Astrocyte (in vitro differentiated cells and primary cell): ENCODE results near the gene NFIA. TPM values are rescaled to one million over a fixed set of nuclear protein-coding genes. Genes with fewer than 3 reads are reported as not detected.

Experiments used
- DNase-seq: peaks from one replicate; pipeline ENCODE4 v3.0.0-alpha.2; 2010; ENCODE audit warnings: low read depth
- FAIRE-seq: peaks from 2 replicates; lab custom pipeline; 2011; peaks lifted over from hg19 to GRCh38; lab: Jason Lieb, UNC
- H2AFZ ChIP-seq: 2 replicates; pipeline ENCODE4 v1.6.0; 2012; ENCODE audit warnings: low read depth, low read length, inconsistent platforms
- H3K27ac ChIP-seq: 2 replicates; pipeline ENCODE4 v1.5.1; 2011; ENCODE audit warnings: low read depth, low read length, inconsistent platforms
- H3K27me3 ChIP-seq: 2 replicates; pipeline ENCODE4 v1.6.0; 2011; ENCODE audit warnings: low read length, inconsistent platforms; ENCODE audit not compliant: insufficient read depth
- H3K36me3 ChIP-seq: 2 replicates; pipeline ENCODE4 v1.5.1; 2011; ENCODE audit warnings: low read length, inconsistent platforms; ENCODE audit not compliant: insufficient read depth
- H3K4me1 ChIP-seq: 2 replicates; pipeline ENCODE4 v1.5.1; 2011; ENCODE audit warnings: low read length, inconsistent platforms; ENCODE audit not compliant: insufficient read depth
- H3K4me2 ChIP-seq: 2 replicates; pipeline ENCODE4 v1.6.0; 2012; ENCODE audit warnings: low read length, inconsistent platforms
- H3K4me3 ChIP-seq: 2 replicates; pipeline ENCODE4 v1.5.1; 2011; ENCODE audit warnings: low read depth, mild to moderate bottlenecking, low read length, inconsistent platforms; ENCODE audit not compliant: insufficient read depth
- H3K79me2 ChIP-seq: 2 replicates; pipeline ENCODE4 v1.6.0; 2012; ENCODE audit warnings: mild to moderate bottlenecking, low read length, inconsistent platforms; ENCODE audit not compliant: insufficient read depth
- H3K9ac ChIP-seq: 2 replicates; pipeline ENCODE4 v1.6.0; 2012; ENCODE audit warnings: mild to moderate bottlenecking, low read length, inconsistent platforms
- H3K9me3 ChIP-seq: 2 replicates; pipeline ENCODE4 v1.5.1; 2012; ENCODE audit warnings: low read depth, mild to moderate bottlenecking, low read length, inconsistent platforms; ENCODE audit not compliant: insufficient read depth
- H4K20me1 ChIP-seq: 2 replicates; pipeline ENCODE4 v1.6.0; 2012; ENCODE audit warnings: low read length, inconsistent platforms; ENCODE audit not compliant: insufficient read depth
- H3K27ac Mint-ChIP-seq: one replicate; pipeline ENCODE4 v1.8.0; 2021; ENCODE audit warnings: mild to moderate bottlenecking, mixed read lengths; ENCODE audit not compliant: unreplicated experiment
- H3K27me3 Mint-ChIP-seq: one replicate; pipeline ENCODE4 v1.8.0; 2021; ENCODE audit warnings: low read depth, mixed read lengths; ENCODE audit not compliant: unreplicated experiment
- H3K36me3 Mint-ChIP-seq: one replicate; pipeline ENCODE4 v1.8.0; 2021; ENCODE audit warnings: low read depth, mixed read lengths; ENCODE audit not compliant: unreplicated experiment
- H3K4me1 Mint-ChIP-seq: one replicate; pipeline ENCODE4 v1.8.0; 2021; ENCODE audit warnings: low read depth, mixed read lengths; ENCODE audit not compliant: unreplicated experiment
- H3K4me3 Mint-ChIP-seq: one replicate; pipeline ENCODE4 v1.8.0; 2021; ENCODE audit warnings: mild to moderate bottlenecking, moderate library complexity, mixed read lengths; ENCODE audit not compliant: unreplicated experiment
- H3K9me3 Mint-ChIP-seq: one replicate; pipeline ENCODE4 v1.8.0; 2021; ENCODE audit warnings: mild to moderate bottlenecking, mixed read lengths; ENCODE audit not compliant: unreplicated experiment
- CTCF ChIP-seq: IDR thresholded peaks from 2 replicates; pipeline ENCODE4 v1.5.1; 2011; ENCODE audit warnings: low read depth, mild to moderate bottlenecking, inconsistent platforms, low read length, moderate library complexity; ENCODE audit not compliant: insufficient read depth
- EZH2 ChIP-seq: IDR thresholded peaks from 2 replicates; pipeline ENCODE4 v1.6.1; 2012; ENCODE audit warnings: mild to moderate bottlenecking, low read length, inconsistent platforms; ENCODE audit not compliant: insufficient read depth
- total RNA-seq: library from RNA; stranded (reverse); gene quantifications from 2 replicates; pipeline ENCODE4 v1.2.1, GENCODE V29; 2021

Gene NFIA
- total RNA-seq, 1 donor from 2014 or later = 4.6 TPM

- DNase-seq (no peak), FAIRE-seq (no peak)
- Histone ChIP-seq H2AFZ (no peak overlapping the region), H3K79me2 (no peaks in the 10 kb centered on the region), H3K27me3 (peaks cover 12% of the 10 kb centered on the region), H3K36me3 (no peaks in the 10 kb centered on the region), H3K4me2 (no peak overlapping the region), H3K4me1 (peaks cover 8% of the 10 kb centered on the region), H3K9me3 (no peaks in the 10 kb centered on the region), H4K20me1 (peaks cover 8% of the 10 kb centered on the region), H3K27ac (no peak overlapping the region), H3K9ac (no peak overlapping the region), H3K4me3 (no peak overlapping the region)
- Mint-ChIP-seq H3K36me3 (peaks cover 2% of the 10 kb centered on the region), H3K27me3 (peaks cover 57% of the 10 kb centered on the region), H3K27ac (no peak overlapping the region), H3K4me1 (peaks cover 7% of the 10 kb centered on the region), H3K9me3 (no peaks in the 10 kb centered on the region), H3K4me3 (no peak overlapping the region)
- TF ChIP-seq EZH2 = no peak
- TF ChIP-seq CTCF = no peak
Measured at GRCh38 chr1:61152469-61153105, 70.2 kb downstream of the NFIA start.

GRCh38 chr1:61156576-61157467, 74.5 kb downstream of the NFIA start:
- no peak overlapping the region for H3K9ac ChIP-seq
- TF ChIP-seq CTCF (no peak), EZH2 (no peak)
- H2AFZ ChIP-seq = no peak overlapping the region

More at GRCh38 chr1:61156576-61157467, 74.5 kb downstream of the NFIA start:
- H3K9me3 Mint-ChIP-seq = no peaks in the 10 kb centered on the region
- H3K27me3 Mint-ChIP-seq = peaks cover 49% of the 10 kb centered on the region
- peaks cover 23% of the 10 kb centered on the region for H3K4me1 Mint-ChIP-seq
- peak overlapping the region; percentile 78 for H3K27ac Mint-ChIP-seq
- H4K20me1 ChIP-seq = peaks cover 4% of the 10 kb centered on the region
- H3K4me3 Mint-ChIP-seq = no peak overlapping the region
- no peak overlapping the region for H3K4me3 ChIP-seq
- peaks cover under 1% of the 10 kb centered on the region for H3K27me3 ChIP-seq
- H3K27ac ChIP-seq = no peak overlapping the region
- H3K36me3 ChIP-seq = no peaks in the 10 kb centered on the region
- peaks cover 4% of the 10 kb centered on the region for H3K36me3 Mint-ChIP-seq
- H3K9me3 ChIP-seq = no peaks in the 10 kb centered on the region
- no peaks in the 10 kb centered on the region for H3K79me2 ChIP-seq
- peaks cover 12% of the 10 kb centered on the region for H3K4me1 ChIP-seq
- H3K4me2 ChIP-seq = peak overlapping the region; percentile 48
- FAIRE-seq (no peak), DNase-seq (no peak)
